Natural killer cell (primary cell): ENCODE data around the gene DOHH. TPM values are rescaled to one million over a fixed set of nuclear protein-coding genes. Genes with fewer than 3 reads are reported as not detected.
"Not testable (repeated sequence)": the region's sequence is repeated elsewhere in the genome, so short reads cannot be mapped to it uniquely, and the experiment has no call there.

Source experiments
- ATAC-seq, 3 donors: fragments of 150-1000 bp in 2 of 3; fragments of 200-7000 bp in 1 of 3; cut with Tn5 transposase; 1 replicate in 1 of 3; 2 replicates in 2 of 3; pipeline ENCODE4 v1.10.0; 2021; ENCODE audit warnings: mild to moderate bottlenecking in 2 of 3, moderate library complexity in 2 of 3
- DNase-seq, 2 donors: peaks; one replicate each; pipeline versions ENCODE4 v3.0.0 to v3.0.0-alpha.2; 2013 to 2021; ENCODE audit warnings: mixed read lengths in 1 of 2
- H3K27ac ChIP-seq: one replicate; pipeline ENCODE4 v1.5.1; 2013; ENCODE audit warnings: mild to moderate bottlenecking, low read length
- H3K27me3 ChIP-seq: one replicate; pipeline ENCODE4 v1.6.1; 2013; ENCODE audit warnings: low read length; ENCODE audit not compliant: control insufficient read depth, insufficient read depth
- H3K36me3 ChIP-seq: one replicate; pipeline ENCODE4 v1.6.1; 2013; ENCODE audit warnings: low read length; ENCODE audit not compliant: control insufficient read depth, insufficient read depth
- H3K4me1 ChIP-seq: one replicate; pipeline ENCODE4 v1.6.1; 2013; ENCODE audit warnings: low read length; ENCODE audit not compliant: control insufficient read depth, insufficient read depth
- H3K4me3 ChIP-seq: one replicate; pipeline ENCODE4 v1.5.1; 2013; ENCODE audit warnings: low read length
- H3K9me3 ChIP-seq: one replicate; pipeline ENCODE4 v1.6.1; 2013; ENCODE audit warnings: low read length; ENCODE audit not compliant: control insufficient read depth, insufficient read depth
- H3K27ac Mint-ChIP-seq, 2 donors: one replicate each; pipeline ENCODE4 v1.8.0; 2022; ENCODE audit warnings: mild to moderate bottlenecking in 2 of 2, mixed read lengths in 2 of 2, moderate library complexity in 1 of 2
- H3K27me3 Mint-ChIP-seq, 2 donors: one replicate each; pipeline ENCODE4 v1.8.0; 2022; ENCODE audit warnings: low read depth in 2 of 2, mixed read lengths in 2 of 2
- H3K36me3 Mint-ChIP-seq: one replicate; pipeline ENCODE4 v1.8.0; 2022; ENCODE audit warnings: mixed read lengths
- H3K4me1 Mint-ChIP-seq, 2 donors: one replicate each; pipeline ENCODE4 v1.8.0; 2022; ENCODE audit warnings: mixed read lengths in 2 of 2
- H3K4me3 Mint-ChIP-seq: one replicate; pipeline ENCODE4 v1.8.0; 2022; ENCODE audit warnings: mild to moderate bottlenecking, moderate library complexity, mixed read lengths
- H3K9me3 Mint-ChIP-seq, 2 donors: one replicate each; pipeline ENCODE4 v1.8.0; 2022; ENCODE audit warnings: mixed read lengths in 2 of 2
- WGBS: methylation state at CpG from one replicate; pipeline ENCODE4 v1.1.7; 2013; ENCODE audit warnings: missing lambda C conversion rate; ENCODE audit not compliant: insufficient coverage; 5-methylcytosine and 5-hydroxymethylcytosine counted together
- intact Hi-C: fragments of 100-400 bp; cut with micrococcal nuclease; formaldehyde crosslinking; loops from one replicate; pipeline ENCODE4 v1.14.2; 2022
- total RNA-seq, 4 donors: library from RNA; stranded (reverse); fragments of 120-200 nt in 1 of 4; gene quantifications; one replicate each; pipeline versions ENCODE4 v1.2.3 to v1.2.4, GENCODE V29; 2013 to 2022
- TF ChIP-seq, protein P1 (sequence below): fragments of 200-600 bp; IDR thresholded peaks from one replicate; pipeline ENCODE4 v1.8.0; 2022; ENCODE audit warnings: antibody characterized with exemption

DOHH gene
- total RNA-seq, 3 donors from 2014 or later (not counting 1 experiment from before 2014, with no cell fraction given), result 4.5 to 5.9 (median 4.6) TPM

- H3K4me3 ChIP-seq, result no peak overlapping the region
- DNase-seq (no peak), ATAC-seq (no peak)
- H3K27ac ChIP-seq, result no peak overlapping the region
- no peaks in the 10 kb centered on the region for H3K9me3 Mint-ChIP-seq
- H3K27me3 Mint-ChIP-seq, result no peaks in the 10 kb centered on the region
- TF ChIP-seq, protein P1, sequence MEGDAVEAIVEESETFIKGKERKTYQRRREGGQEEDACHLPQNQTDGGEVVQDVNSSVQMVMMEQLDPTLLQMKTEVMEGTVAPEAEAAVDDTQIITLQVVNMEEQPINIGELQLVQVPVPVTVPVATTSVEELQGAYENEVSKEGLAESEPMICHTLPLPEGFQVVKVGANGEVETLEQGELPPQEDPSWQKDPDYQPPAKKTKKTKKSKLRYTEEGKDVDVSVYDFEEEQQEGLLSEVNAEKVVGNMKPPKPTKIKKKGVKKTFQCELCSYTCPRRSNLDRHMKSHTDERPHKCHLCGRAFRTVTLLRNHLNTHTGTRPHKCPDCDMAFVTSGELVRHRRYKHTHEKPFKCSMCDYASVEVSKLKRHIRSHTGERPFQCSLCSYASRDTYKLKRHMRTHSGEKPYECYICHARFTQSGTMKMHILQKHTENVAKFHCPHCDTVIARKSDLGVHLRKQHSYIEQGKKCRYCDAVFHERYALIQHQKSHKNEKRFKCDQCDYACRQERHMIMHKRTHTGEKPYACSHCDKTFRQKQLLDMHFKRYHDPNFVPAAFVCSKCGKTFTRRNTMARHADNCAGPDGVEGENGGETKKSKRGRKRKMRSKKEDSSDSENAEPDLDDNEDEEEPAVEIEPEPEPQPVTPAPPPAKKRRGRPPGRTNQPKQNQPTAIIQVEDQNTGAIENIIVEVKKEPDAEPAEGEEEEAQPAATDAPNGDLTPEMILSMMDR, result no peak
- no peaks in the 10 kb centered on the region for H3K36me3 Mint-ChIP-seq
- intact Hi-C loops, result no loop called here
- H3K36me3 ChIP-seq, result peaks cover 16% of the 10 kb centered on the region
- H3K9me3 ChIP-seq, result no peaks in the 10 kb centered on the region
- 96% methylated on average over 7 of the region's 7 CpGs for WGBS
- no peak overlapping the region for H3K4me3 Mint-ChIP-seq
- H3K4me1 Mint-ChIP-seq, result peaks cover 0 to 13% of the 10 kb centered on the region in 2 donors
- no peaks in the 10 kb centered on the region for H3K27me3 ChIP-seq
- peaks cover 4% of the 10 kb centered on the region for H3K4me1 ChIP-seq
- H3K27ac Mint-ChIP-seq, result no peak overlapping the region
Observed at GRCh38 chr19:3455393-3455955, 45.0 kb downstream of the DOHH start.

DNA sequence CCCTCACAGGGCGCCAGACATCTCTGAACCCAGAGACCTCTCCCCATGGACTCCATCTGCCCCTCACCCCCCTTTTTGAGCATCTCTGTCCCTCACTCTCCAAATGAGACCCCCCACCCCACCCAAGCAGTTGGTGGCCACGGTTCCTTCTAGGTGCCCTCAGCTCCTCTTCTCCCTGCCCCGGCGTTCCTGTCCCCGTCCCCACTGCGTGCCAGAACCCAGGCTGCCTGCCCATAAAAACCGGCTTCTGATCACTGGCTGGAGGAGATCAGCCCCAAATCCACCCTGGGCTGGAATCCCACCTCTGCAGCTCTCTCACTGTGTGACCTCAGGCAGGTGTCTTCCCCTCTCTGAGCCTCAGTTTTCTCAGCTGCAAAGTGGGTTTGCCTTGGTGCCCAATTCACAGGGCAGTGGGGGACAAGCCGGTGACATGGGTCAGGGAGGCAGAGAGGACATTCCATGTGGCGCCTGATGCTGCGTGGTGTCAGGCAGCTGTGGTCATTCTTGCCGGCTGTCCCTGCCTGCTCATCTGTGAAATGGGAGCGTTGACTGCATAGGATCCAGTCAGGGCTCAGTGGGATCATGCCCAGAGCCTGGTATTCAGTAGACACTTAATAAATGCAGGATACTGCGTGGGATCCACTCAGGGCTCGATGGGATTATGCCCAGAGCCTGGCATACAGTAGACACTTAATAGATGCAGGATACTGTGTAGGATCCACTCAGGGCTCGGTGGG is 45.6 kb downstream of the DOHH start:
- Histone ChIP-seq H3K36me3 (peaks cover 16% of the 10 kb centered on the region), H3K27ac (no peak overlapping the region), H3K27me3 (no peaks in the 10 kb centered on the region), H3K9me3 (no peaks in the 10 kb centered on the region), H3K4me1 (peaks cover 4% of the 10 kb centered on the region), H3K4me3 (no peak overlapping the region)
- Mint-ChIP-seq H3K4me1 (peaks cover 0 to 13% of the 10 kb centered on the region in 2 donors), H3K9me3 (no peaks in the 10 kb centered on the region), H3K27ac (no peak overlapping the region), H3K4me3 (no peak overlapping the region), H3K36me3 (no peaks in the 10 kb centered on the region), H3K27me3 (no peaks in the 10 kb centered on the region)
- TF ChIP-seq, protein P1, result no peak
- intact Hi-C loops, result no loop called here
- ATAC-seq (no peak), DNase-seq (no peak)
- WGBS, result 97% methylated on average over 15 of the region's 15 CpGs

GRCh38 chr19:3453840-3454239 is 46.6 kb downstream of the DOHH start:
- TF ChIP-seq, protein P1, result no peak
- no peaks in the 10 kb centered on the region for H3K27me3 ChIP-seq
- intact Hi-C loops, result no loop called here
- ATAC-seq, result no peak
- no peak overlapping the region for H3K4me3 ChIP-seq
- no peak overlapping the region for H3K27ac ChIP-seq
- no peaks in the 10 kb centered on the region for H3K36me3 Mint-ChIP-seq
- DNase-seq, result no peak
- H3K36me3 ChIP-seq, result peaks cover 19% of the 10 kb centered on the region
- H3K4me1 Mint-ChIP-seq, result peaks cover 0 to 7% of the 10 kb centered on the region in 2 donors
- H3K27me3 Mint-ChIP-seq, result no peaks in the 10 kb centered on the region
- no peak overlapping the region for H3K27ac Mint-ChIP-seq
- H3K9me3 ChIP-seq, result no peaks in the 10 kb centered on the region
- no peak overlapping the region for H3K4me3 Mint-ChIP-seq
- no peaks in the 10 kb centered on the region for H3K4me1 ChIP-seq
- no peaks in the 10 kb centered on the region for H3K9me3 Mint-ChIP-seq
- WGBS, result 93% methylated on average over 25 of the region's 25 CpGs

DNA sequence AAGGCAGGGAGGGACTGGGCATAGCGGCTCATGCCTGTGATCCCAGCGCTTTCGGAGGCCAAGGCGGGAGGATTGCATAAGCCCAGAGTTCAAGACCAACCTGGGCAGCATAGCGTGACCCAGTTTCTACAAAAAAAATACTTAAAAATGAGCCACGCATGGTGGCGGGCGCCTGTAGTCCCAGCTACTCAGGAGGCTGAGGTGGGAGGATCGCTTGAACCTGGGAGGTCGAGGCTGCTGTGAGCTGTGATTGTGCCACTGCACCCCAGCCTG is 47.6 kb downstream of the DOHH start:
- DNase-seq, H3K27ac Mint-ChIP-seq, H3K9me3 ChIP-seq, intact Hi-C loops, H3K27me3 ChIP-seq, H3K36me3 Mint-ChIP-seq, H3K4me1 Mint-ChIP-seq, H3K4me1 ChIP-seq, H3K9me3 Mint-ChIP-seq, H3K27me3 Mint-ChIP-seq, H3K4me3 Mint-ChIP-seq, H3K27ac ChIP-seq, H3K4me3 ChIP-seq, ATAC-seq: not testable (repeated sequence)
- peaks cover 21% of the 10 kb centered on the region for H3K36me3 ChIP-seq
- 97% methylated on average over 10 of the region's 10 CpGs for WGBS
